ENCODE data around the gene MYOM3. TPM values are rescaled to one million over a fixed set of nuclear protein-coding genes. Genes with fewer than 3 reads are reported as not detected.
A peak's percentile ranks its signal among the peaks of the same experiment; 100 is the strongest.

MYOM3 gene
- total RNA-seq, 2 donors from 2014 or later, result not detected

DNA sequence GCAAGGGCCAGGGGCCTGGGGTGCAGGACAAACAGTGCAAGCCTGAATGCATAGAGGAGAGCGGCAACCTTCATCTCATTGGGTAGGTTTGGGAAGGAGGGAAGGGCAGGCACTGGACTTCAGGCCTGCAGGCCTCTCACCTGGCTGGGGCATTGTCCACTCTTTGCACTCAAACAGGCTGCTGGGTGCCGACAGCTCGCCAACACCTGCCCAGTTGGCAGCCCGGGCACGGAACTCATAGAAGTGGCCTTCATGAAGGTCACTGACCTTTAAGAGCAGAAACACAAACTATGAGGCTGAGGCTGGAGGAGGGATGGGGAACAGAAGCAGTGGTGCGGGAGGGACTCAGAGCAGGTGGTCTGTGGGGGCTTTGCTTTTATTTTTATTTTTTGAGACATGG, 30.7 kb downstream of the MYOM3 start:
- Mint-ChIP-seq H3K36me3 (ENCODE audit: insufficient read depth in 2 of 2) (no peaks in the 10 kb centered on the region), H3K4me1 (ENCODE audit: low read depth) (no peaks in the 10 kb centered on the region), H3K4me3 (no peak overlapping the region), H3K27me3 (ENCODE audit: low read depth) (no peaks in the 10 kb centered on the region), H3K27ac (no peak overlapping the region), H3K9me3 (no peaks in the 10 kb centered on the region)
- no peak for DNase-seq
- no peak for ATAC-seq (replicated peaks in 1 of 2)

GRCh38 chr1:24080131-24080530, 31.8 kb downstream of the MYOM3 start:
- ATAC-seq (replicated peaks in 1 of 2), result no peak
- Mint-ChIP-seq H3K4me1 (ENCODE audit: low read depth) (no peaks in the 10 kb centered on the region), H3K27me3 (ENCODE audit: low read depth) (no peaks in the 10 kb centered on the region), H3K4me3 (no peak overlapping the region), H3K27ac (no peak overlapping the region), H3K9me3 (no peaks in the 10 kb centered on the region), H3K36me3 (ENCODE audit: insufficient read depth in 2 of 2) (no peaks in the 10 kb centered on the region)
- DNase-seq, result no peak

- no peak overlapping the region for H3K4me3 Mint-ChIP-seq
- no peak overlapping the region for H3K27ac Mint-ChIP-seq
- no peaks in the 10 kb centered on the region for H3K4me1 Mint-ChIP-seq (ENCODE audit: low read depth)
- no peaks in the 10 kb centered on the region for H3K9me3 Mint-ChIP-seq
- no peaks in the 10 kb centered on the region for H3K36me3 Mint-ChIP-seq (ENCODE audit: insufficient read depth in 2 of 2)
- no peak for DNase-seq
- ATAC-seq (replicated peaks in 1 of 2), result no peak
- no peaks in the 10 kb centered on the region for H3K27me3 Mint-ChIP-seq (ENCODE audit: low read depth)
Observed at GRCh38 chr1:24077278-24077978, 34.5 kb downstream of the MYOM3 start.

GRCh38 chr1:24075946-24076345, 36.0 kb downstream of the MYOM3 start:
- Mint-ChIP-seq H3K4me1 (ENCODE audit: low read depth) (no peaks in the 10 kb centered on the region), H3K4me3 (no peak overlapping the region), H3K27me3 (ENCODE audit: low read depth) (no peaks in the 10 kb centered on the region)

DNA sequence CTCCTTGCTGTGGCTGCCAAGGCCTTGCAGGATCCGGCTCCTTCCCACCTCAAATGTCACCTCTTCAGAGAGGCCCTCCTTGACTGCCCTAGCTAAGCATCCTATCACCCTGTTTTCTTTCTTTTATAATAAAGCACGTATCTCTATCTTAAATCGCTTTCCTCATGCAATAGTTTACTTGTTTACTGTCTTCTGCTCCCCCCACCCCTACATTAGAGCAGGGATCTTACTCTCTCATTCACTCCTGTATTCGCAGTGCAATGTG, 36.4 kb downstream of the MYOM3 start:
- Mint-ChIP-seq H3K36me3 (ENCODE audit: insufficient read depth in 2 of 2) (no peaks in the 10 kb centered on the region), H3K27ac (no peak overlapping the region), H3K4me1 (ENCODE audit: low read depth) (no peaks in the 10 kb centered on the region), H3K9me3 (no peaks in the 10 kb centered on the region), H3K27me3 (ENCODE audit: low read depth) (no peaks in the 10 kb centered on the region), H3K4me3 (no peak overlapping the region)
- no peak for DNase-seq
- ATAC-seq (replicated peaks in 1 of 2), result no peak

More at GRCh38 chr1:24075946-24076345, 36.0 kb downstream of the MYOM3 start:
- Mint-ChIP-seq H3K36me3 (ENCODE audit: insufficient read depth in 2 of 2) (no peaks in the 10 kb centered on the region), H3K9me3 (no peaks in the 10 kb centered on the region), H3K27ac (no peak overlapping the region)
- ATAC-seq (replicated peaks in 1 of 2) (no peak), DNase-seq (no peak)

GRCh38 chr1:24074817-24075589, 36.9 kb downstream of the MYOM3 start:
- DNase-seq (no peak), ATAC-seq (replicated peaks in 1 of 2) (no peak)
- Mint-ChIP-seq H3K27me3 (ENCODE audit: low read depth) (no peaks in the 10 kb centered on the region), H3K4me3 (no peak overlapping the region), H3K9me3 (no peaks in the 10 kb centered on the region), H3K36me3 (ENCODE audit: insufficient read depth in 2 of 2) (no peaks in the 10 kb centered on the region), H3K4me1 (ENCODE audit: low read depth) (no peaks in the 10 kb centered on the region), H3K27ac (no peak overlapping the region)

DNA sequence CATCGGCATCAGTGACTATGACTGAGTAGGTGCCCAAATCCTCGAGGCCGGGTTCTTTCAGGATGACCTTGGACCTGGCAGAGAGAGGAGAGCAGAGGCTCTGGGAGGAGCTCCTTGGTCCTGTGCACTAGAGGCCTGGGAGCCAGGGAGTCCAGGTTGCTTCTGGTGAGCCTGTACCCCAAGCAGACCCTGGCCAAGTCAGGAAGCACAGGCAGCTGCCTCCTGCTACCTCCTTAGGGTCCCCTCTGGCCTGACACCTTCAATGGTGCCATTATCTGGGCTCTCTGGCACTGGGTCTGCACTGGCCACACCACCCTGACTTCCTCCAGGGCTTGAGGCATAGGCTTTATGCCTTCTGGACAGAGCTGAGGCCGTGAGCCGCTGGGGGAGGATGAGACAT, 37.7 kb downstream of the MYOM3 start:
- Mint-ChIP-seq H3K9me3 (no peaks in the 10 kb centered on the region), H3K4me3 (no peak overlapping the region), H3K4me1 (ENCODE audit: low read depth) (no peaks in the 10 kb centered on the region), H3K27ac (no peak overlapping the region), H3K36me3 (ENCODE audit: insufficient read depth in 2 of 2) (no peaks in the 10 kb centered on the region), H3K27me3 (ENCODE audit: low read depth) (peaks cover 1% of the 10 kb centered on the region)
- no peak for DNase-seq
- ATAC-seq (replicated peaks in 1 of 2), result no peak

- DNase-seq, result no peak
- Mint-ChIP-seq H3K4me3 (no peak overlapping the region), H3K27ac (no peak overlapping the region), H3K27me3 (ENCODE audit: low read depth) (peaks cover 10% of the 10 kb centered on the region), H3K4me1 (ENCODE audit: low read depth) (no peaks in the 10 kb centered on the region), H3K36me3 (ENCODE audit: insufficient read depth in 2 of 2) (no peaks in the 10 kb centered on the region), H3K9me3 (no peaks in the 10 kb centered on the region)
- no peak for ATAC-seq (replicated peaks in 1 of 2)
Observed at GRCh38 chr1:24071941-24072340, 40.0 kb downstream of the MYOM3 start.

DNA sequence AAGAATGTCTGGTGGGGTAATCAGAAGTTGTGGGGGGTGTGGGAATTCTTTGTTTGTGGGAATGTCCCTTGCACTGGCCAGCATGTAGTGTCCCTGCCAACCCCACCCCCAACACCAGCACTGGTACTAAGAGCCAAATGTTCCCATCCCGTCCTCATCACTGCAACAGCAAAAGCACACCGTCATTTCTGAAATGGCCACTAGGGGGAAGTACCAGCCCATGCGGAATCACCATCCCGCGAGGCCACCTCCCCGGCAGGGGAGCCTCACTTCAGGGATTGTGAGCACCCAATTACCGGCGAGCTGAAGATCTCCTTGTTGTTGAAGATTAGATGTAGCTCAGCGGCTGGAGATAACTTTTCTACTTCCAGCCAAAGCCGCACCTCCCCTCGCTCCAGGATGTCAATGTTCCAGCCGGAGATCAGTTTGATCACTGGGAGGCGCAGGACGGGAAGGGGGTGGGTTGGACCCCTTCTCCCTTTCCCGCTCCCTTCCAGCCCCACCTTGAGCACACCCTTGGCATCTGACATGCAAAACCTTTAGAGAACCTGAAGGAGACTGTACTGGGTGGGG, 41.0 kb downstream of the MYOM3 start:
- Mint-ChIP-seq H3K36me3 (ENCODE audit: insufficient read depth in 2 of 2) (no peaks in the 10 kb centered on the region), H3K27me3 (ENCODE audit: low read depth) (peaks cover 10% of the 10 kb centered on the region), H3K4me1 (ENCODE audit: low read depth) (no peaks in the 10 kb centered on the region), H3K9me3 (no peaks in the 10 kb centered on the region), H3K27ac (no peak overlapping the region), H3K4me3 (no peak overlapping the region)
- DNase-seq (peak; percentile 78 to 83), ATAC-seq (replicated peaks in 1 of 2) (peak; percentile 88)

DNA sequence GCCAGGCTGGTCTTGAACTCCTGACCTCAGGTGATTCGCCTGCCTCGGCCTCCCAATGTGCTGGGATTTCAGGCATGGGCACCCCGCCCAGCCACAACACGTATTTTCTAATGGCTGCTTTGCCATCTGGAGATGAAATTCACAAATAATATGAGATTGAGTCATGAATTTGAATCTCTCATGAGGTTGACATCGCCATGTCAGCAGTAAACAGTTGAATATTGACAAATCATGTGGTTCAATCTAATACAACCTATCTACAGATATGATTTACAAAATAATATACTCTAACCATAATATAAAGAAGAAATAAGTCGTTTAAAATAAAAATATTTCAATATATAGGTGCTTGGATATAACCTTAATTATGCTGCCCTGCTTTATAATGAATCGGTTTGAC, 42.1 kb downstream of the MYOM3 start:
- ATAC-seq (replicated peaks in 1 of 2), result no peak
- Mint-ChIP-seq H3K4me3 (no peak overlapping the region), H3K27ac (no peak overlapping the region), H3K9me3 (no peaks in the 10 kb centered on the region), H3K4me1 (ENCODE audit: low read depth) (no peaks in the 10 kb centered on the region), H3K27me3 (ENCODE audit: low read depth) (peaks cover 10% of the 10 kb centered on the region), H3K36me3 (ENCODE audit: insufficient read depth in 2 of 2) (no peaks in the 10 kb centered on the region)
- DNase-seq, result no peak

DNA sequence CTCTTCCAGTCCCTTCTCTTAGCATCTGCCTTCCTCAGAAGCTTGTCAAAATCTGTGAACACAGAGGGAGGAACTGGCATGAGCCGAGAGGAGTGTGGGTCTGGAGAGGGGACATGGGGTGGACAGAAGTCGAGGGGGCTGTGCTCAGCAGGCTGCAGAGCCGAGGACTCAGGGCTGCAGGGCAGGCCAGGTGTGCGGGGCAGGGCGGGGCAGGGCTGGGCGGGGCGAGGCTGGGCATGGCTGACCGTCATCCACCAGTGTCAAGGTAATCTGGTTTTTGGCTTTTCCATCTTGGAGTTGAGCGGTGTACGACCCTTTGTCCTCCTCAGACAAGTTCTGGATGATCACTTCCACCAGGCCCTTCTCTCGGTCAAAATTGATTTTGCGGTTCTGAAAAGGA, 44.0 kb downstream of the MYOM3 start:
- H3K4me1 Mint-ChIP-seq (ENCODE audit: low read depth), result no peaks in the 10 kb centered on the region
- H3K4me3 Mint-ChIP-seq, result no peak overlapping the region
- no peak for ATAC-seq (replicated peaks in 1 of 2)
- H3K36me3 Mint-ChIP-seq (ENCODE audit: insufficient read depth in 2 of 2), result no peaks in the 10 kb centered on the region
- no peaks in the 10 kb centered on the region for H3K9me3 Mint-ChIP-seq
- H3K27me3 Mint-ChIP-seq (ENCODE audit: low read depth), result peaks cover 10% of the 10 kb centered on the region
- no peak overlapping the region for H3K27ac Mint-ChIP-seq
- DNase-seq, result no peak

GRCh38 chr1:24065304-24065703, 46.6 kb downstream of the MYOM3 start:
- DNase-seq, result no peak
- Mint-ChIP-seq H3K4me1 (ENCODE audit: low read depth) (no peaks in the 10 kb centered on the region), H3K36me3 (ENCODE audit: insufficient read depth in 2 of 2) (no peaks in the 10 kb centered on the region), H3K27ac (no peak overlapping the region), H3K27me3 (ENCODE audit: low read depth) (peaks cover 10% of the 10 kb centered on the region), H3K9me3 (no peaks in the 10 kb centered on the region), H3K4me3 (no peak overlapping the region)
- no peak for ATAC-seq (replicated peaks in 1 of 2)

DNA sequence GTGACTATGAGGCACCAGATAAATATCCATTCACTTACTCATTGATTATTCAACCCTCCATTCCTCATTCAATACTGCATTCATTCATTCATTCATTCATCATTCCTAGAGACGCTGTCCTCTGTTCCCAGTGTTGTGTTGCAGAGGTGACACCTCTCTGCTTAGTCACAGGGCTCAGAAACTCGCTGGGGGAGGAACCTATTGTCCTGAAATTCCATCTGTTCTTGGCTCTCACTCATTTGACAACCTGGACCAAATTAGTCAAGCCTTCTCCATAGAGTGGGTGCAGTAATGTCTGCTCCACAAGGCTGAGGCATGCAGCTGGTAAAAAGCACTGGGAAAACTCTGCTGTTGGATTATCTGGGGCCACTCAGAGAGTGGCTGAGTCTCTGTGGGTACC, 49.7 kb downstream of the MYOM3 start:
- no peaks in the 10 kb centered on the region for H3K27me3 Mint-ChIP-seq (ENCODE audit: low read depth)
- ATAC-seq (replicated peaks in 1 of 2) (no peak), DNase-seq (no peak)
- no peaks in the 10 kb centered on the region for H3K36me3 Mint-ChIP-seq (ENCODE audit: insufficient read depth in 2 of 2)
- no peaks in the 10 kb centered on the region for H3K9me3 Mint-ChIP-seq
- no peak overlapping the region for H3K4me3 Mint-ChIP-seq
- H3K27ac Mint-ChIP-seq, result no peak overlapping the region
- no peaks in the 10 kb centered on the region for H3K4me1 Mint-ChIP-seq (ENCODE audit: low read depth)

GRCh38 chr1:24060482-24060881, 51.5 kb downstream of the MYOM3 start:
- DNase-seq (no peak), ATAC-seq (replicated peaks in 1 of 2) (no peak)
- Mint-ChIP-seq H3K36me3 (ENCODE audit: insufficient read depth in 2 of 2) (no peaks in the 10 kb centered on the region), H3K4me1 (ENCODE audit: low read depth) (no peaks in the 10 kb centered on the region), H3K4me3 (no peak overlapping the region), H3K9me3 (no peaks in the 10 kb centered on the region), H3K27ac (no peak overlapping the region), H3K27me3 (ENCODE audit: low read depth) (no peaks in the 10 kb centered on the region)

All from activated T-cell treated with anti-CD3 and anti-CD28 coated beads, Interleukin-2, amount 50 U/mL, for 72 hours (primary cell).